Cardiac muscle cell (in vitro differentiated cells and primary cell): ENCODE data around the gene DYSF. TPM values are rescaled to one million over a fixed set of nuclear protein-coding genes. Genes with fewer than 3 reads are reported as not detected.

Experiments used
- DNase-seq, 2 donors: peaks; one replicate each; pipeline versions ENCODE4 v3.0.0 to v3.0.0-alpha.2; 2010 to 2017; ENCODE audit warnings: low read depth in 1 of 2, low spot score in 1 of 2
- H3K27ac ChIP-seq: fragments of 200-600 bp; sonication (generic); 2 replicates; pipeline ENCODE4 v1.5.1; 2016
- H3K27me3 ChIP-seq: fragments of 200-600 bp; sonication (generic); 2 replicates; pipeline ENCODE4 v1.6.0; 2016; ENCODE audit warnings: control low read depth
- H3K36me3 ChIP-seq: fragments of 200-600 bp; sonication (generic); 2 replicates; pipeline ENCODE4 v1.5.1; 2016; ENCODE audit warnings: control low read depth
- H3K4me1 ChIP-seq: fragments of 200-600 bp; sonication (generic); 2 replicates; pipeline ENCODE4 v1.8.1; 2017; ENCODE audit warnings: low read depth, mild to moderate bottlenecking, mixed run types
- H3K4me3 ChIP-seq: fragments of 200-600 bp; sonication (generic); 2 replicates; pipeline ENCODE4 v1.5.1; 2016; ENCODE audit warnings: mild to moderate bottlenecking
- H3K9me3 ChIP-seq: fragments of 200-600 bp; sonication (generic); 2 replicates; pipeline ENCODE4 v1.5.1; 2017; ENCODE audit warnings: low read depth, mild to moderate bottlenecking, control low read depth
- CTCF ChIP-seq: IDR thresholded peaks from 2 replicates; pipeline ENCODE4 v1.5.1; 2012; ENCODE audit warnings: low read depth, mild to moderate bottlenecking, low read length
- polyA plus RNA-seq: library from polyadenylated mRNA; unstranded; fragments of >200 nt; fragmentation: Nextera tagmentation; extraction: Ambion mirVana; gene quantifications from 2 replicates; pipeline ENCODE4 v1.2.1, GENCODE V29; 2016
- total RNA-seq: library from RNA; depleted of rRNA; stranded (reverse); fragments of >200 nt; gene quantifications from 2 replicates; pipeline ENCODE4 v1.2.3, GENCODE V29; 2016

The DYSF gene
- total and polyA plus RNA-seq, 2 experiments from 2014 or later = 34.6 to 57.4 TPM

GRCh38 chr2:71694501-71695234 is 241.3 kb downstream of the DYSF start:
- no peak for DNase-seq
- no peak overlapping the region for H3K4me3 ChIP-seq

GRCh38 chr2:71695235-71696120 is 242.1 kb downstream of the DYSF start:
- Histone ChIP-seq H3K9me3 (no peaks in the 10 kb centered on the region), H3K27me3 (no peaks in the 10 kb centered on the region), H3K4me3 (no peak overlapping the region), H3K27ac (no peak overlapping the region), H3K36me3 (no peaks in the 10 kb centered on the region), H3K4me1 (peaks cover 22% of the 10 kb centered on the region)
- DNase-seq = no peak
- TF ChIP-seq CTCF = no peak

More at GRCh38 chr2:71694501-71695234, 241.3 kb downstream of the DYSF start:
- Histone ChIP-seq H3K9me3 (no peaks in the 10 kb centered on the region), H3K4me1 (peaks cover 18% of the 10 kb centered on the region), H3K27ac (no peak overlapping the region), H3K36me3 (no peaks in the 10 kb centered on the region), H3K27me3 (no peaks in the 10 kb centered on the region)
- no peak for TF ChIP-seq CTCF

GRCh38 chr2:71696381-71696780 is 243.0 kb downstream of the DYSF start:
- DNase-seq = peak in 1 of 2 donors; percentile 33
- Histone ChIP-seq H3K27me3 (no peaks in the 10 kb centered on the region), H3K4me3 (no peak overlapping the region), H3K4me1 (peaks cover 22% of the 10 kb centered on the region), H3K9me3 (no peaks in the 10 kb centered on the region), H3K27ac (no peak overlapping the region), H3K36me3 (no peaks in the 10 kb centered on the region)
- no peak for TF ChIP-seq CTCF

GRCh38 chr2:71697106-71698004 is 244.0 kb downstream of the DYSF start:
- H3K4me3 ChIP-seq = no peak overlapping the region
- no peak for DNase-seq
- TF ChIP-seq CTCF = no peak
- H3K4me1 ChIP-seq = peaks cover 18% of the 10 kb centered on the region
- H3K27ac ChIP-seq = no peak overlapping the region
- H3K27me3 ChIP-seq = no peaks in the 10 kb centered on the region
- H3K9me3 ChIP-seq = no peaks in the 10 kb centered on the region
- H3K36me3 ChIP-seq = no peaks in the 10 kb centered on the region

GRCh38 chr2:71699428-71699827 is 246.1 kb downstream of the DYSF start:
- Histone ChIP-seq H3K36me3 (no peaks in the 10 kb centered on the region), H3K9me3 (no peaks in the 10 kb centered on the region), H3K27ac (no peak overlapping the region), H3K4me3 (no peak overlapping the region), H3K4me1 (peaks cover 18% of the 10 kb centered on the region), H3K27me3 (no peaks in the 10 kb centered on the region)
- no peak for TF ChIP-seq CTCF
- no peak for DNase-seq
